HEK293 (cell line): ENCODE measurements around the gene GPD1.

Experiments
- AEBP2 ChIP-seq: fragments of 450-650 bp; formaldehyde crosslinking; IDR thresholded peaks from 2 replicates; pipeline ENCODE4 v1.5.1; 2016; ENCODE audit warnings: missing biosample characterization, missing genetic modification characterization, borderline replicate concordance
- ELK4 ChIP-seq: IDR thresholded peaks from 2 replicates; pipeline ENCODE4 v1.6.1; 2011; ENCODE audit warnings: mild to moderate bottlenecking, low read depth, low read length, borderline replicate concordance
- PBX3 ChIP-seq: sonication (generic); formaldehyde crosslinking; IDR thresholded peaks from 2 replicates; pipeline ENCODE4 v1.8.1; 2022; ENCODE audit warnings: mild to moderate bottlenecking, moderate library complexity, missing genetic modification reagents
- ZBTB1 ChIP-seq: fragments of 450-650 bp; formaldehyde crosslinking; IDR thresholded peaks from 2 replicates; pipeline ENCODE4 v1.5.1; 2016; ENCODE audit warnings: missing biosample characterization, missing genetic modification characterization
- ZBTB11 ChIP-seq: fragments of 450-650 bp; formaldehyde crosslinking; conservative IDR thresholded peaks from 2 replicates; pipeline ENCODE4 v1.5.1; 2016; ENCODE audit warnings: low read depth, missing biosample characterization, missing genetic modification characterization
- ZNF140 ChIP-seq: fragments of 450-650 bp; formaldehyde crosslinking; IDR thresholded peaks from 2 replicates; pipeline ENCODE4 v1.5.1; 2016; ENCODE audit warnings: missing biosample characterization, missing genetic modification characterization
- ZNF18 ChIP-seq: fragments of 450-650 bp; formaldehyde crosslinking; IDR thresholded peaks from 2 replicates; pipeline ENCODE4 v1.5.1; 2016; ENCODE audit warnings: missing biosample characterization, missing genetic modification characterization
- ZNF223 ChIP-seq: fragments of 450-650 bp; formaldehyde crosslinking; IDR thresholded peaks from 2 replicates; pipeline ENCODE4 v1.5.1; 2016; ENCODE audit warnings: missing biosample characterization, missing genetic modification characterization
- ZNF24 ChIP-seq: fragments of 450-650 bp; formaldehyde crosslinking; IDR thresholded peaks from 2 replicates; pipeline ENCODE4 v1.5.1; 2016; ENCODE audit warnings: missing biosample characterization, missing genetic modification characterization
- ZNF280C ChIP-seq: fragments of 450-650 bp; formaldehyde crosslinking; IDR thresholded peaks from 2 replicates; pipeline ENCODE4 v1.5.1; 2016; ENCODE audit warnings: missing biosample characterization, missing genetic modification characterization
- ZNF37A ChIP-seq: fragments of 450-650 bp; IDR thresholded peaks from 2 replicates; pipeline ENCODE4 v1.5.1; 2018; ENCODE audit warnings: missing biosample characterization, missing genetic modification characterization
- ZNF514 ChIP-seq: fragments of 450-650 bp; formaldehyde crosslinking; IDR thresholded peaks from 2 replicates; pipeline ENCODE4 v1.5.1; 2016; ENCODE audit warnings: missing biosample characterization, missing genetic modification characterization
- ZNF530 ChIP-seq: fragments of 450-650 bp; formaldehyde crosslinking; IDR thresholded peaks from 2 replicates; pipeline ENCODE4 v1.5.1; 2016; ENCODE audit warnings: low read depth, missing biosample characterization, missing genetic modification characterization
- ZNF560 ChIP-seq: fragments of 450-650 bp; formaldehyde crosslinking; IDR thresholded peaks from 2 replicates; pipeline ENCODE4 v1.5.1; 2017; ENCODE audit warnings: missing biosample characterization, missing genetic modification characterization, borderline replicate concordance
- ZNF585B ChIP-seq: fragments of 450-650 bp; formaldehyde crosslinking; IDR thresholded peaks from 2 replicates; pipeline ENCODE4 v1.5.1; 2016; ENCODE audit warnings: missing biosample characterization, missing genetic modification characterization
- ZNF629 ChIP-seq: fragments of 450-650 bp; formaldehyde crosslinking; IDR thresholded peaks from 2 replicates; pipeline ENCODE4 v1.5.1; 2017; ENCODE audit warnings: missing biosample characterization, missing genetic modification characterization
- ZNF664 ChIP-seq: fragments of 450-650 bp; formaldehyde crosslinking; IDR thresholded peaks from 2 replicates; pipeline ENCODE4 v1.5.1; 2016; ENCODE audit warnings: missing biosample characterization, missing genetic modification characterization
- ZNF76 ChIP-seq: fragments of 450-650 bp; formaldehyde crosslinking; IDR thresholded peaks from 2 replicates; pipeline ENCODE4; 2016; ENCODE audit warnings: low read depth, missing biosample characterization, missing genetic modification characterization, borderline replicate concordance
- ZNF830 ChIP-seq: fragments of 450-650 bp; IDR thresholded peaks from 2 replicates; pipeline ENCODE4 v1.5.0; 2018; ENCODE audit warnings: missing biosample characterization, missing genetic modification characterization, low read depth, mild to moderate bottlenecking, moderate library complexity
- ZNF837 ChIP-seq: fragments of 450-650 bp; formaldehyde crosslinking; IDR thresholded peaks from 2 replicates; pipeline ENCODE4 v1.5.1; 2016; ENCODE audit warnings: missing biosample characterization, missing genetic modification characterization
- ZSCAN16 ChIP-seq: fragments of 450-650 bp; formaldehyde crosslinking; IDR thresholded peaks from 2 replicates; pipeline ENCODE4 v1.5.1; 2016; ENCODE audit warnings: missing biosample characterization, missing genetic modification characterization
- ZSCAN18 ChIP-seq: fragments of 450-650 bp; formaldehyde crosslinking; IDR thresholded peaks from 2 replicates; pipeline ENCODE4 v1.5.1; 2016; ENCODE audit warnings: missing biosample characterization, missing genetic modification characterization
- ZSCAN4 ChIP-seq: fragments of 450-650 bp; formaldehyde crosslinking; IDR thresholded peaks from 2 replicates; pipeline ENCODE4 v1.5.1; 2017; ENCODE audit warnings: missing biosample characterization, missing genetic modification characterization

The GPD1 gene

GRCh38 chr12:50070314-50071060, 33.3 kb upstream of the GPD1 start (continued):
- no peak for TF ChIP-seq ZNF514 (tag by site-specific recombination)
- no peak for TF ChIP-seq PBX3
- peak; percentile 23; the same call in 1 of the 2 replicates for TF ChIP-seq ZBTB1
- no peak for TF ChIP-seq ZNF140
- TF ChIP-seq AEBP2: no peak
- TF ChIP-seq ZNF223 (tag by site-specific recombination): 0 out of 2 replicates have a peak, but pooled peaks have one; percentile 22
- TF ChIP-seq ZNF280C: no peak
- TF ChIP-seq ZNF830 (tag by site-specific recombination): no peak
- no peak for TF ChIP-seq ZNF560 (tag by site-specific recombination)
- TF ChIP-seq ELK4: no peak
- no peak for TF ChIP-seq ZNF18
- no peak for TF ChIP-seq ZNF530 (tag by site-specific recombination)
- no peak for TF ChIP-seq ZNF629 (tag by site-specific recombination)
- no peak for TF ChIP-seq ZNF76 (tag by site-specific recombination)
- no peak for TF ChIP-seq ZNF37A
- no peak for TF ChIP-seq ZNF585B
- no peak for TF ChIP-seq ZSCAN16 (tag by site-specific recombination)
- no peak for TF ChIP-seq ZNF664 (tag by site-specific recombination)
- TF ChIP-seq ZNF837 (tag by site-specific recombination): no peak
- peak; percentile 93 for TF ChIP-seq ZBTB11 (tag by site-specific recombination)
- TF ChIP-seq ZSCAN4: peak; percentile 92
- TF ChIP-seq ZSCAN18 (tag by site-specific recombination): no peak
- TF ChIP-seq ZNF24 (tag by site-specific recombination): no peak
